Measurements from ENCODE around the gene PRR5L. TPM values are rescaled to one million over a fixed set of nuclear protein-coding genes. Genes with fewer than 3 reads are reported as not detected.

Gene PRR5L
- total RNA-seq, 1 donor: 0.54 TPM

GRCh38 chr11:36388951-36389350 is 92.9 kb downstream of the PRR5L start:
- TF ChIP-seq CTCF (IDR thresholded peaks at IDR 0.05; ENCODE audit: insufficient read depth, low read length): no peak
- H3K4me3 ChIP-seq (ENCODE audit: low read depth, low read length): no peak overlapping the region
- DNase-seq (ENCODE audit: low read depth): no peak

GRCh38 chr11:36389811-36390210 is 93.7 kb downstream of the PRR5L start:
- DNase-seq (ENCODE audit: low read depth): no peak
- no peak overlapping the region for H3K4me3 ChIP-seq (ENCODE audit: low read depth, low read length)
- no peak for TF ChIP-seq CTCF (IDR thresholded peaks at IDR 0.05; ENCODE audit: insufficient read depth, low read length)

GRCh38 chr11:36390963-36391471 is 94.9 kb downstream of the PRR5L start:
- H3K4me3 ChIP-seq (ENCODE audit: low read depth, low read length): no peak overlapping the region
- no peak for DNase-seq (ENCODE audit: low read depth)
- no peak for TF ChIP-seq CTCF (IDR thresholded peaks at IDR 0.05; ENCODE audit: insufficient read depth, low read length)

GRCh38 chr11:36392196-36392595 is 96.1 kb downstream of the PRR5L start:
- no peak overlapping the region for H3K4me3 ChIP-seq (ENCODE audit: low read depth, low read length)

GRCh38 chr11:36394056-36394455 is 98.0 kb downstream of the PRR5L start:
- TF ChIP-seq CTCF (IDR thresholded peaks at IDR 0.05; ENCODE audit: insufficient read depth, low read length): no peak
- no peak for DNase-seq (ENCODE audit: low read depth)
- no peak overlapping the region for H3K4me3 ChIP-seq (ENCODE audit: low read depth, low read length)

More at GRCh38 chr11:36392196-36392595, 96.1 kb downstream of the PRR5L start:
- no peak for TF ChIP-seq CTCF (IDR thresholded peaks at IDR 0.05; ENCODE audit: insufficient read depth, low read length)
- no peak for DNase-seq (ENCODE audit: low read depth)

- TF ChIP-seq CTCF (IDR thresholded peaks at IDR 0.05; ENCODE audit: insufficient read depth, low read length): no peak
- no peak for DNase-seq (ENCODE audit: low read depth)
Observed at GRCh38 chr11:36394926-36395325, 98.8 kb downstream of the PRR5L start.

More at GRCh38 chr11:36394926-36395325, 98.8 kb downstream of the PRR5L start:
- no peak overlapping the region for H3K4me3 ChIP-seq (ENCODE audit: low read depth, low read length)

Measured in fibroblast of the aortic adventitia (primary cell).